GM21619 (cell line): ENCODE data around the gene CTTN.

Experiments used
- ATAC-seq: cut with Tn5 transposase; IDR thresholded peaks from one replicate; pipeline ENCODE4 v1.9.1; 2021; ENCODE audit not compliant: unreplicated experiment

Gene CTTN

DNA sequence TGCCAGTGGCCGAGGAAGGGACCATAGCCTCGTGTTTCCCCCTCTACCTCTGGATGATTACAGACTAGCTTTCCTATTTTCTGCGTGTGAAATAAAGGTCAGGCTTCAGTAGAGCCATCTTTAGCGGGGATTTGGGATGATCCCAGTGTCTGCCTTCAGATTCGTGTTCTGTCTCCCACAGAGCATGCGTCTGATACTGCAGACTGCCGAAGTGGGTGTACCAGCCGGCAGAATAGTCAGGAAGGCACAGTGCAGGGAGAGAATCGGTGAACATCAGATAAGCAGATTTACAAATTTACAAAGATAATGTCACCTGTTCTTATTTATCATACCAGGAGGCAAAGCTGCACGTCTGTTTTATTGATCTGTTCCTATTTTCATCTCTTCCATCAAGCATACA lies 11.1 kb downstream of the CTTN start:
- no peak for ATAC-seq

DNA sequence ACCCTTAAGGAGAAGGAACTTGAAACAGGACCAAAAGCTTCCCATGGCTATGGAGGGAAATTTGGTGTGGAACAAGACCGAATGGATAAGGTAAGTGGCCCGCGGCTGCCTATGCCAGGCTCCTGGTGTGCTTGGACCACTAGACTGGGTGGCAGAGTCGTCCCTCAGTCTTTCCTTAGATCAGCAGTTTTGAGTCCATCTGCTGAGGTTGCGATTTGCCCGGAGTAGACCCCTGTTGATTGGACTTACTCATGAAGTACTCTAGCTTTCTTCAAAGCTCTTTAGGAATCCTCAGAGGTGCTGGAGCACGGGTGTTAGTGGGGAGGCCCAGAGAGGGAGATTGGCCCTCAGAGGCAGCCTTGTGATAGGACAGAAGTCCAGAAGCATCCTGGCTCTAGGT lies 11.5 kb downstream of the CTTN start:
- no peak for ATAC-seq

DNA sequence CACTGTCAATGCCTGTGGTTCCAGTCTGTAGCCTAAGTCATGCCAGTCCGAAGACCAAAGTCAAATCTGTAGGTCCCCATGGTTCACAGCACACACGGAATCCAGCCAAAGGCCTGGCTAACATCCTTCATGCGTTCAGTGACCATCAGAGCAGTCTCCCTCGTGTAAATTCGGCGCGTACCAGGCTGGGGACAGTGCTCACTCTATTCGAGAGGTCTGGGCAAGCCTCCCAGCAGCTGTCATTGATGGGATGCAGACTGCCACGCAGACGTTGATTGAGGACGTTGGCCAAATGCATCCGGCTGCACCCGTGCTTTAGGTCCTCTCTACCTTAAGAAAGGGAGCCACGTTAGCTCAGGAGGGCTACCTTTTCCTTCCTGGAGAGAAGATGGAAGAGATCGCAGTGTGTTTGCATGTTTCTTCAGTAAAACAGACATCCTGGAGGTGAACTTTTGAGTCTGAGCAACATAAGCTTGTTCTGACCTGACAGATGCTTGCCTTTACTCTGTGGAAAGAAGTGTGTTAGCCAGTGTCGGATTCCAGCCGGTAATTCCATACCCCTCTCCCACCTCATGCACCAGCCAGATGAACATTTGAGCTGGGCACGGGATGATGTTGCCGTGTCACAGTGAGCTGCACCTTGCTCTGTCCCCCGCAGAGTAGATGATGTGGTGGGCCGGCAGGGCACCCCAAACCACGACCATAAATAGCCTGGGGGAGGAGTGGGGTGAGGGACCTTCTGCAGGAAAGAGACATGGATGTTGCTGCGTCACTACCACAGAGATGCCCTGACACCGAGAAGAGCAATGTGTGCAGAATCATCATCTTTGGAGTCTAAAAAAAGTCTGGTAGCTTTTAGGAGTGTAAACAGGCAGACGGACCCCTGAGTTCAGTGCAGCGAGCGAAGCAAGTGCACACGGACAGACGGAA lies 12.2 kb downstream of the CTTN start:
- ATAC-seq, result no peak

DNA sequence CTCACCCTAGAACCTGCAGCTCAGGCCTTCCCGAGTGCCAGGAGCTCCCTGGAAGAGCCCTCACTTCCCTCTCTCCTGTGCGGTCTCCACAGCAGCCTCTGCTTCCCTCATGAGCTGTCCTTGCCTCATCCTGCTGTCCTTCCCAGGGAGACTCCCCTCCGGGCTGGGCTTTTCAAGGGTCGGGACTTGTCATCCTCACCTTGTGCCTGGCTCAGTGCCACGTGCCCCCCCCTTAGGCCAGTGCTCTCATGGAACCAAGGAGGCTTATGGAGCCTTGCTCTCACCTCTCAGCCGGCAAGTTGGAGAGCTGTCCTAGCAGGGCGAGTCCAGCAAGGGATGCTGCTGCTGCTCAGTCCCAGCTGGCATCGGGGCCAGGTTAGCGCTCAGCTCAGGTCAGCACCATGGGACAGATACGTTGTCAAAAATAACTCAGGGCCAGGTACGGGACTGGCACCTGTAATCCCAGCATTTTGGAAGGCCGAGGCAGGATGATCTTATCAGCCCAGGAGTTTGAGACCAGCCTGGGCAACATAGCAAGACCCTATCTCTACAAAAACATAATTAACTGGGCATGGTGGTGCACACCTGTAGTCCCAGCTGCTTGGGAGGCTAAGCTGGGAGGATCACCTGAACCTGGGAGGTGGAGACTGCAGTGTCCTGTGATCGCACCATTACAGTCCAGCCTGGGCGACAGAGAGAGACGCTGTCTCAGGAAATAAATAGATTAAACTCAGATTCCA lies 13.6 kb downstream of the CTTN start:
- ATAC-seq, result no peak

DNA sequence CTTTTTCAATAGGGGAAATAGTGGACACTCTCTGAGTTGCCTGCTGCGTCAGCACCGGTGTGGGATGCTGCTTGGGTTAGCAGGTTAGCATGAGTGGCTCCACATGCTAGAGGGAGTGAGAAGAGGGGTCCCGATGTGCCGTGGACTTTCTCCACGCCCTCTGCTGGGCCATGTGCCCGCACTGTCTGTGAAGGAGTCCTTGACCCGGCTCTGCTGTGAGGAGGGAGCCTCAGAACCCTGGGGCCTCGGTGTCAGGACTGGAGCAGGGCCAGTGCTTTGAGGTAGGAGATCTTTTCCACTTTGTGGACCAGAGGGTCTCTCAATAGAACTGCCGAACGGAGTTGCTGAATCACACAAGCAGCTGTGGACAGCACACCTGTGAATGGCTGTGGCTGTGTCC lies 14.8 kb downstream of the CTTN start:
- no peak for ATAC-seq

DNA sequence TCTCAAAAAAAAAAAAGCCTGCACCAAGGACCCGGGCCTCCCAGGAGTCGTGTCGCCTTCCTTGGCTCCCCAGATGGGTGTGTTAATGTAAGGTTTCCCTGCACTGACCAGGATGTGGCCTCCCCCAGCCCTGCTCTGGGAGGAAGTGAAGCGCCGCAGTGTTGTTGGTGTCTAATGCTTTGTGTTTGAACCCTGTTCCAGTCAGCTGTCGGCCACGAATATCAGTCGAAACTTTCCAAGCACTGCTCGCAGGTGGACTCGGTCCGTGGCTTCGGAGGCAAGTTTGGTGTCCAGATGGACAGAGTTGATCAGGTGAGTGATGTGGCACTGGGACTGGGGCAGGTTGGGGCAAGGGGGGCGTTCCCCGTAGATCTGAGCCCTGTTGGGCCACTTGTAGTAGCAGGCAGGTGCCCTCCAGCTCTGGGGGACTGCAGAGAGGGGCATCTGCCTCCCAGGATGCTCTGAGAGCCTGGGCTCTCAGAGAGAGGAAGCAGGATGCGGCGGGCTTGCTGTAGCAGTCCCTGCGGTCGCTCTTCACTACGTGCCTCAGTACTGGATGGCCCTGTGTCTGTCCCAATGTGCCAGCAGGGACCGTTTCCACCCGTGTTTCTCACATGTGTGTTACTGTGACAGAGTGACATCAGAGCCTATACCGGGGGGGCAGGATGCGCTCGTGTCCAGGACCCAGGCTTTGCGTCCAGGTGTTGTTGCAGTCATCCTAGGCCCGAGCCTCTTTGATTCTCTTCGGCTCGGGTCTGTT lies 16.2 kb downstream of the CTTN start:
- no peak for ATAC-seq

DNA sequence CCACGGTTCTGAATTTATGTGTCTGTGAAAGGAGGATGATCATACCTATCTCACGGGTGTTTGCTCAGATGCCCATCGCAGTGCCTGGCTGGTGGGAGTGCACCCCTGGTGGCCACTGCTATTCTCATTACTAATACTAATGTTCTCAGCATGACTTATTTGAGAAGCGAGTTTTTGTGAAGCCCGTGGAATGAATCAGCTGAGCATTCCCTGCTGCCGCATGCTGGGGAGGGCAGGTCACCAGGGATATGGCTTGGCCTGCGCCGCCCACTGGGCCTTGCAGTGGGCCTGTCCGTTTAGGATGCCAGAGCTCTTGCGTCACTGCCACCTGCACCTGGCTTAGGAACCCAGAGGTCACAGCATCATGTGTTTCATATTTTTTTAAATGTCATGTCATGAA lies 16.9 kb downstream of the CTTN start:
- ATAC-seq, result no peak

DNA sequence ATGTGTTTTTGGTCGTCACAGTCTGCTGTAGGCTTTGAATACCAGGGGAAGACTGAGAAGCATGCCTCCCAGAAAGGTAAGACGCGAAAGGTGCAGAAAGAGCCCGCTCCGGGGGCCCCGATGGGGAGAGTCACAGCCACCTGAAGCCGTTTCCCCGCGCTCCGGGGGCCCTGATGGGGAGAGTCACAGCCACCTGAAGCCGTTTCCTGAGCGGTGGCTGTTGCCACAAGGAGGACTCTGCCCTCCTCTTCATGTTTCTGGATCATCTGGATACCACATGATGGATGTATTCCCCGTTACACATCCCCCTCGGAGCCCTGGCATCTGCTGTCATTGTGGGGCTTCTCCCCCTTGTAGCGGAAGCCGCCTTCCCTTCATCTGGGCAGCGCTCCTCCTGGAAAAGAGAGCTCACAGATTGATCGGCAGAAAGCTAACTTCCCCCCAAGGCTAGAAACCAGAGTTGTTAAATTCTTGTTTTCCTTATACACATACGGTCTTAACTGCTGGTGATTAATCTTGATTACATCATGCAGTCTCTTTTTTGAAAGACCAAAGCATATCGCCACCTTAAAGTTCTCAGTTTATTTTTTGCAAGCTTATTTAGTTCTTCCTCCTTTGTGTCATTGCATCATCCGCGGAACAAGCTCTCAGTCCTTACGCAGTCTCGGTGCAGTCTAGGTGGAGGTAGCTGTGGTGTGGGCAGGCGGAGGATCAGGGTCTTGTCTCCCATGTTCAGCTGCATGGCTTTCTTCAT lies 17.5 kb downstream of the CTTN start:
- ATAC-seq, result no peak

DNA sequence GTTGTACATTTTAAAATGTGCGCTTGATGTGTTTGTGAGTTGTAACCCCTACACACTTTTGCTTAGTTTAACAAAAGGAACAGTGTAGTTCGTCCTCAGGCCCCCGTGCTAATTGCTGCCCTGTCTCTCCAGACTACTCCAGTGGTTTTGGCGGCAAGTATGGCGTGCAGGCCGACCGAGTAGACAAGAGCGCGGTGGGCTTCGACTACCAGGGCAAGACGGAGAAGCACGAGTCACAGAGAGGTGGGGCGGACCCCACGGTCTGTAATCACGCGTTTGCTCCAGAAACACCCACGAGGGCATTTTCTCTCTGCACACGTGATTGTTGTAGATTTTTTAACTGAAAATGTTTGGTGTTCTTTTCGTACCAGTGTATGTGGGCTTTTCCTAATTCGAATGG lies 18.6 kb downstream of the CTTN start:
- no peak for ATAC-seq

DNA sequence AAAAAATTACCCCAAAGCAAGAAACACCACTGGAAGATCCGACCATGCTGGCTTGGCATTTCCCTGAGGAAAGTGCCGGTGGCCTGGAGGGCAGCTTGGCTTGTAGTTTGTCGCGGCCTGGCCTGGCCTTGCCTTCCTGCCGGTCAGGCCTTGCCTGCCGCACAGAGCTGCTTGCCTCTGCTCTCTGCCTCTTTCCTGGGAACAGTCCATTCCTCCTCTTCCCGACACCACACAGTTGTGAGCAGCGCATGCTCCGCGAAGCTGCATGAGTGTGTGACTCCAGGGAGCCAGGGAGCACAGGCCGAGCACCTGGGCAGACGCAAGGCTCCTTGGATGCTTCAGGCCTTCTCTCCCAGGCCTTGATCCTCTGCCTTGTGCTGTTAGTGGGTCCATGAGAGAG lies 19.8 kb downstream of the CTTN start:
- ATAC-seq, result no peak

DNA sequence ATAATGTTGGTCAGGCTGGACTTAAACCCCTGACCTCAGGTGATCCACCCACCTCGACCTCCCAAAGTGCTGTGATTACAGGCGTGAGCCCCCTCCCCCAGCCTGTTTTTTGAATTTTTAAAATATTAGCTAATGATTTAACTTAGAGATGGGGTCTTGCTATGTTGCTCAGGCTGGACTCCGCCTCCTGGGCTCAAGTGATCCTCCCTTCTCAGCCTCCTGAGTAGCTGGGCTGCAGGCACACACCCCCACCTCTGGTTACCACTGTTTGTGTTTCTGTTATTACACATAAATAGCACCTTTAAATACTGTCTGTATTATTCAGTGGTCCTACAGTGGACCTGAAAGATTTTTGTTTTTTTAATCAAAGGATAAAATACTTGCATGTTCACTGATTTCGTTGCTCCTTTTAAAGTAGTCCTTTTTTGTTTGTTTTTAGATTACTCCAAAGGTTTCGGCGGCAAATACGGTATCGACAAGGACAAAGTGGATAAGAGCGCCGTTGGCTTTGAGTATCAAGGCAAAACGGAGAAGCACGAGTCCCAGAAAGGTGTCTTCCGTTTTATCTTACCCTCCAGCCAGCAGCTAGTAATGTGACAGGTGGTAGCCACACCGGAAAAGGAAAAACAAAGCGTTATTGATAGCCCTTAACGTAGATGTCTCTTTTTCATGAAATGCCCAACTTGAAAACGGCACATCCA lies 21.1 kb downstream of the CTTN start:
- no peak for ATAC-seq

DNA sequence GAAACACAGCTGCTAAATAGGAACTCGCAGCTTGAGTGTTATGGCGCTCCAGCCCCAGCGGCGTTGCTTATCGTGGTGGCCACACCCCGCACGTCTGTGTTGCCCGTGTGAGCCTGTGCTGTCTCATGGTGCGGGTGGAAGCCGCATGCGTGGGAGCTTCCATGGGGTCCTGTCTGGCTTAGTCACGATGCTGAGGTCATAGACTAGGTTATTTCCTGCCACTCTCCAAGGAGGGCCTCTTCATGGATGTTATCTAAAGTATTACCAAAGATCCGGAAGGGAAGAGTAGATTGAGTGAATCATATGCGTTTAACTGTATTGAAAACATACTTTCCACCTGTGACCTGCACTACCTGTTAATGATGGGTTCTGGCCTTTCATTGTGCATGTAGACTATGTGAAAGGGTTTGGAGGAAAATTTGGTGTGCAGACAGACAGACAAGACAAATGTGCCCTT lies 21.7 kb downstream of the CTTN start:
- no peak for ATAC-seq

DNA sequence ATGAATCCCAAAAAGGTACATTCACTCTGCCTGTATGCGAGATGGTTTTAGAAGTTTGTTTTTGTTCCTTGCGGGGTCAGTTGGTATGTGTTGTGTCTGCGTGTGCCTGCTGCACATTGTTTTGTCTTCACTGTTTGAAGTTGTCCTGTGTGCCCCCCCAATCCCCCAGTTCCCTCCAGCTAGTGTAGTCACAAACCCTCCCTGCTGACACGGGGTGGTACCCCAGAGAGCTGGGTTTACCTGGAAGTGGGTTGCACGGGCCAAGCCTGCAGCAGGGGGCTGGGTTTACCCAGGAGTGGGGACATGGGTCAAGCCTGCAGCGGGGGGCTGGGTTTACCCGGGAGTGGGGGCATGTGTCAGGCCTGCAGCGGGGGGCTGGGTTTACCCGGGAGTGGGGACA lies 22.2 kb downstream of the CTTN start:
- no peak for ATAC-seq

DNA sequence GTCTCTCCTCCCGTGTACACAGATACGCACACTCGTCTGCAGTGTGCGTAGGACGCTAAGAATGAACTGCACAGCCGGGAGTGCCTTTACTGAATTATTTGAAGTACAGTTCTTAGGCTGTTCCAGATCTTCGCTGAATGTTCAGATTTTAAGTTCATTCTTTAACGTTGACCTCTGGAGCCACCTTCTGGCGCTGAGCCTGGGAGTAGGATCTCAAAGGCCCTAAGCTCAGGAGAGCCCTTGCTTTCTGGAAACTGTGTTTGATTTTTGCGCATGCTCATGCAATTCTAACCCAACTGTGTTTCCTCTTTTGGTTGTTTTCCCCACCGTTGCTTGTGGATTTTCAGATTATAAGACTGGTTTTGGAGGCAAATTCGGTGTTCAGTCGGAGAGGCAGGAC lies 22.8 kb downstream of the CTTN start:
- no peak for ATAC-seq

DNA sequence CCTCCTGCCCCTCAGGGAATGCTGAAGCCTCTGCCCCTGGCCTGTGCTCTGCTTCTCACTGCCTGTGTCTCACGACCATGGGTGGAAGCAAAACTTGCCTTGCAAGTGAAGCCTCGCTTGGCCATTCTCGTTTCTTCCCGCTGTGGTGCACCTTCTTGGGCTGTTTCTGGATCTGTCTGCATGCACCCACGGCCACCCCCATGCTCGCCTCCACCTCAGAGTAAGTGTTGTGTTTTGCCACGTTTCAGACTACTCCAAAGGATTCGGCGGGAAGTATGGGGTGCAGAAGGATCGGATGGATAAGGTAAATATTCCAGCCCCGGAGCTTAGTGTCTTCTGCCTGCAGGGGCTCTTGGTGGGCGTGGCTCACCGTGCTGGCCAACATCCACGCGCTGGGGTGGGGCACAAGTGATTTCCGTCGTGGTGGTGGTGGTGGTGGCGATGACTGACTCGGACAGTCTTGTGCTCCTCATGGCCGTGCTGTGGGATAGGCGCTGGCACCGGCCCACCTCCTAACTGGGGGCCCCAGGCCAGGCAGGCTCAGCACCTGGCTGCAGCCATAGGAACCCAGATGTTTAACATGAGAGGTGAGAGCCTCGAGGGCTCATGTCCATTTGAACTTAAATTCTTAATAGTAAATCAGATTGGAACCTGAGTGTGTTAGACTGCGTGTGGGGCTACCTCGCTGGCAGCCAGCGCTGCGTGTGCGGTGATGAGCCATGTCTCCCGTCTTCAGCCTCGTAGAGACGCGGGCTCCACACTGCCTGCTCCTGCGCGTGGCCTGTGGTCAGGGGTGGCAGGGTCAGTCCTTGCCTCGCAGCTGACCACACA lies 24.6 kb downstream of the CTTN start:
- no peak for ATAC-seq

DNA sequence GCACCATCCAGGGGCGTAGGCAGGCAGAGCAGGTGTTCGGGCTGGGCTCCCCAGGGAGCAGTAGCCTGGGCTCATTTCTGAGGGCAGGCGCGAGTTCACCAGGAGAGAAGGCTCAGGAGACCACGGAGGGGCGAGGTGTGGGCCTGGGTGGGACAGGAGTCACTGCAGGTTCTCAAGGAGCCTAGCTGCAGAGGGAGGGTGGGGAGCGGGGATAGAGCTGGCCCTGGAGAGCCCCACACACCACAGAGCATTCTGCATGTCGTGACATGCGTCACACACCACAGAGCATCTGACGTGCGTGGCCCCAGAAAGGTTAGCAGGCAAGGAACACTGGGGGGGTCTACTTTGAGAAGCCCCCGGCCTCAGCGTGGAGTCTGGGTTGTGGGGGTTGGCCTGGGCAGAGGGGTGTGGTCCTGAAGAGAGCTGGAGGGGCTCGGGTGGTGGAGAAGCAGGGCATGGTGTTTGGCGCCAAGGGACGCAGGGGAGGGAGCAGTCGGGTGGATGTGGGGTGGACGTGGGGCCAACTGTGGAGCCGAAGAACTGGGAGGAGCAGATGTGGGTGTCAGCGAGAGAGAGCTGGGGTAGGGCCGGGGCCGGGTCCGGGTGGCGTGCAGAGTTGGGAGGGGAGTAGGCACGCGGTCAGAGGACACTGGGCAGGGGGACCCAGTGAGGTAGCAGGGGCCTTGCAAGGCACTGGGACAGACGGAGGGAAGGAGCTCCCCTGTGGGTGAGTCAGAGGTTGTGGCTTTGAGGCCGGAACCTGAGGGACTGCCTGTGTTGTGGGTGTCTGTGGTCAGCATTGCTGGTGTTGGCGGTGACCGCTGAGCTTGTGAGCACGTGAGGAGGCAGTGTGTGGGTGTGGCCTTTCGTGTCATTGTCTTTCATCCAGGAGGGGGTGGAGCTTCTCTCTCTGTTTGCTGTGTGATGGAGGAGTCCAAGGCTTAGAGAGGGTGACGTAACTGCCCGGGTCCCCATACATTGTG lies 25.5 kb downstream of the CTTN start:
- ATAC-seq, result no peak

DNA sequence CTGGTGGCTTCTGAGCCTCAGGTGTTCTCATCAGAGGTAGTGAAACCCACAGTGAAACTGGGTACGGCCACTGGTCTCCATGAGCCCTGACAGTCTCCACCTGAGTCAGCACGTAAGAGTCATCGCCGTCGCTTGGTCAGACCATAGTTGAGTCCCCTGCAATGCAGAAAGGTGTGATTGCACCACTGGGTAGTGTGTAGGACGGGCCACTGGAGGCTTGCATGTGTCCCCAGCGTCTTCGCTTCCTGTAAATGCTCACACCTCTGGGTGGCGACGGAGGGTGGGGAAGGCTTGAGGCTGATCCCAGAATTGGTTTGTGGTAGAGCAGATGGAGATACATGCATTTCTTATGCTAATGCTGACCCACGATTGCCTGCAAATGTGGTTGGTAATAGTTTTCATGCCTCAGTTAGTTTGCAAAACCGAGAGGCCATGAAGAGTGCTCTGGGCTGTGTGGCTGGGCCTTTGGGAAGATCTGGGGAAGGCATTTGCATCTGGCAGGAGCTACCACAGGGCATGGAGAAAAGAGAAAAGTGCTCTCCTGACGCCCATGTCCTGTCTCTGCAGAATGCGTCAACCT lies 26.5 kb downstream of the CTTN start:
- peak; percentile 61 for ATAC-seq

DNA sequence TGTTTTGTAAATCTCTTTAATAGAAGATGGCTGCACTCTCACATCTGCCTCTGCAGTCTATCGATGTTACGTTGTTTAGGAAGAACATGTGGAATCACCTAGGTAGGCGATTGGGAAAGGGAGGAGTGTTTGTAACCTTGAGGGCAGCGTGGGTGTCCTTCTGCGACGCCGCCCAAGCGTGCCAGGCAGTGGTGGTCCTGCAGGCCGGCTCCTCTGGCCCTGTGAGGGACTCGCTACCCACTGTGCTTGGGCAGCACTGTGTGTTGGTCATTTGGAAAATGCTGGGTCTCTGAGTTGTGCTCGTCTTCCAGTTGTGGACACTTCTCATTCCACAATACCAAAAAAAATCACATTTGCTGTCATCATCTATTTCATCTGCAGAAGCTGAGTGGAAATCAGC lies 29.1 kb downstream of the CTTN start:
- ATAC-seq, result no peak
